K562 (cell line): ENCODE measurements around the gene SYNE1. TPM values are rescaled to one million over a fixed set of nuclear protein-coding genes. Genes with fewer than 3 reads are reported as not detected.

Experiments used
- ATAC-seq: fragments of 200-7000 bp; cut with Tn5 transposase; 3 replicates; pipeline ENCODE4 v1.9.1; 2020; ENCODE audit warnings: moderate library complexity
- BruUV-seq: library from RNA; stranded (reverse); fragments of 400-500 nt; replicated peaks from 2 replicates; lab custom pipeline; 2021; lab: Mats Ljungman, UMichigan
- CTCF ChIA-PET: fragments of 300-600 bp; formaldehyde crosslinking; extraction: SDS; loops from one replicate; lab custom pipeline; 2021; ENCODE audit warnings: low intra/inter-chr PET ratio; lab: Yijun Ruan, JAX
- POLR2A ChIA-PET: fragments of 300-600, 350-650 bp; sonication (Branson Sonifier 250); formaldehyde crosslinking; extraction: SDS; loops from one replicate; lab custom pipeline; 2021; ENCODE audit warnings: antibody characterized with exemption, inconsistent platforms; lab: Yijun Ruan, JAX
- DNase-seq, 4 experiments: peaks; one replicate each; pipeline versions ENCODE4 v3.0.0 to v3.0.0-alpha.2; 2011 to 2018; ENCODE audit warnings: low spot score in 3 of 4, mixed read lengths in 3 of 4; ENCODE audit errors: extremely low read depth in 1 of 4
- FAIRE-seq: peaks from 2 replicates; lab custom pipeline; 2011; peaks lifted over from hg19 to GRCh38; lab: Jason Lieb, UNC
- H2AFZ ChIP-seq: 2 replicates; pipeline ENCODE4 v1.6.0; 2011; ENCODE audit warnings: low read depth, low read length, control low read depth, inconsistent platforms
- H3K27ac ChIP-seq: fragments of 200-600 bp; 3 replicates; pipeline ENCODE4 v1.8.0; 2011; ENCODE audit warnings: low read depth, mild to moderate bottlenecking, control low read depth, inconsistent platforms, low read length, moderate library complexity, mixed read lengths; ENCODE audit errors: extremely low read depth
- H3K27me3 ChIP-seq, 2 experiments: fragments of 300-600 bp in 1 of 2; 2 replicates in 1 of 2; 3 replicates in 1 of 2; pipeline versions ENCODE4 v1.6.0 to v1.8.0; 2011; ENCODE audit warnings: inconsistent platforms in 2 of 2, low read length in 2 of 2, mild to moderate bottlenecking in 1 of 2, mixed read lengths in 1 of 2, moderate library complexity in 1 of 2; ENCODE audit not compliant: control insufficient read depth in 2 of 2, insufficient read depth in 2 of 2
- H3K36me3 ChIP-seq: fragments of 300-600 bp; 3 replicates; pipeline ENCODE4 v1.8.0; 2011; ENCODE audit warnings: mild to moderate bottlenecking, low read length, inconsistent platforms; ENCODE audit not compliant: control insufficient read depth, insufficient read depth
- H3K4me1 ChIP-seq, 2 experiments: fragments of 200-600 bp in 1 of 2; replicated peaks in 1 of 2; 2 replicates in 1 of 2; 3 replicates in 1 of 2; pipeline versions ENCODE4 v1.5.1 to v1.8.0; 2011; ENCODE audit warnings: inconsistent platforms in 2 of 2, low read length in 2 of 2, mild to moderate bottlenecking in 1 of 2, mixed read lengths in 1 of 2, moderate library complexity in 1 of 2; ENCODE audit not compliant: control insufficient read depth in 2 of 2, insufficient read depth in 2 of 2
- H3K4me2 ChIP-seq: 2 replicates; pipeline ENCODE4 v1.6.1; 2011; ENCODE audit warnings: low read length, control low read depth, inconsistent platforms, mixed read lengths; ENCODE audit not compliant: insufficient read depth
- H3K4me3 ChIP-seq: fragments of 200-600 bp; sonication (generic), shearing (Covaris generic); 2 replicates; pipeline ENCODE4 v1.5.1; 2016; ENCODE audit warnings: control low read depth, inconsistent platforms
- H3K79me2 ChIP-seq: fragments of 200-600 bp; 3 replicates; pipeline ENCODE4 v1.8.0; 2011; ENCODE audit warnings: low read length, inconsistent platforms; ENCODE audit not compliant: control insufficient read depth, insufficient read depth
- H3K9ac ChIP-seq, 2 experiments: 2 replicates each; pipeline versions ENCODE4 v1.6.0 to v1.6.1; 2011; ENCODE audit warnings: low read depth in 2 of 2, low read length in 2 of 2, control low read depth in 1 of 2, inconsistent platforms in 1 of 2, mild to moderate bottlenecking in 1 of 2, mixed read lengths in 1 of 2; ENCODE audit not compliant: insufficient read depth in 1 of 2
- H3K9me1 ChIP-seq: one replicate; pipeline ENCODE4 v1.6.0; 2011; ENCODE audit warnings: inconsistent platforms, mild to moderate bottlenecking, low read length, moderate library complexity; ENCODE audit not compliant: control insufficient read depth, insufficient read depth
- H3K9me3 ChIP-seq: replicated peaks from 2 replicates; pipeline ENCODE4 v1.5.1; 2011; ENCODE audit warnings: low read depth, low read length, inconsistent platforms; ENCODE audit not compliant: control insufficient read depth, insufficient read depth
- H4K20me1 ChIP-seq: replicated peaks from 2 replicates; pipeline ENCODE4 v1.6.1; 2011; ENCODE audit warnings: low read length, inconsistent platforms, mixed read lengths; ENCODE audit not compliant: control insufficient read depth, insufficient read depth
- CTCF ChIP-seq, 3 experiments: IDR thresholded peaks in 2 of 3; conservative IDR thresholded peaks in 1 of 3; 2 replicates each; pipeline ENCODE4 v1.5.1; 2011 to 2012; ENCODE audit warnings: low read length in 3 of 3, mild to moderate bottlenecking in 3 of 3, control low read depth in 2 of 3, improper control_type of control experiment in 1 of 3, inconsistent platforms in 1 of 3, low read depth in 1 of 3, mixed read lengths in 1 of 3, moderate library complexity in 1 of 3; ENCODE audit not compliant: insufficient read depth in 2 of 3
- SMARCC2 ChIP-seq: fragments of 450-650 bp; IDR thresholded peaks from 2 replicates; pipeline ENCODE4 v1.6.1; 2017; ENCODE audit warnings: antibody characterized with exemption, moderate library complexity, mild to moderate bottlenecking, low read depth
- TARDBP ChIP-seq: fragments of 450-650 bp; IDR thresholded peaks from 2 replicates; pipeline ENCODE4 v1.6.1; 2016
- ZNF511 ChIP-seq: sonication (generic); formaldehyde crosslinking; IDR thresholded peaks from 2 replicates; pipeline ENCODE4 v1.8.0; 2022; ENCODE audit warnings: mild to moderate bottlenecking, missing genetic modification reagents
- WGBS: fragments of 100-300 bp; shearing (Covaris generic); methylation state at CpG from one replicate; pipeline ENCODE4 v1.1.6; 2016; ENCODE audit warnings: low coverage, mixed read lengths; ENCODE audit not compliant: insufficient coverage; ENCODE audit errors: missing lambda C conversion rate; 5-methylcytosine and 5-hydroxymethylcytosine counted together
- in situ Hi-C: fragments of 300-500 bp; cut with MboI; formaldehyde crosslinking; loops from 4 replicates; pipeline ENCODE4 v1.15.0; 2018; ENCODE audit warnings: inconsistent platforms, mixed read lengths
- intact Hi-C: fragments of 100-400 bp; cut with micrococcal nuclease; formaldehyde crosslinking; loops from 2 replicates; pipeline ENCODE4 v1.14.2; 2022
- polyA plus RNA-seq, 8 experiments: library from polyadenylated mRNA; depleted of rRNA in 4 of 8; stranded (reverse) in 5 of 8; unstranded in 3 of 8; fragments of >200 nt; fragmentation: Nextera tagmentation in 2 of 8; fragmentation: Illumina TruSeq in 1 of 8; extraction: Ambion mirVana in 2 of 8; extraction: Trizol in 1 of 8; gene quantifications; 2 replicates each; pipeline versions ENCODE4 v1.2.1 to v1.2.3, GENCODE V29; 2011 to 2014; ENCODE audit warnings: inconsistent platforms in 1 of 8, missing spikeins in 1 of 8
- total RNA-seq, 7 experiments: library from RNA; depleted of rRNA in 6 of 7; stranded (reverse); fragments of >200 nt in 6 of 7; fragmentation: Illumina TruSeq in 2 of 7; extraction: Trizol in 2 of 7; gene quantifications; 2 replicates each; pipeline versions ENCODE4 v1.2.1 to v1.2.3, GENCODE V29; 2011 to 2021; ENCODE audit warnings: low replicate concordance in 1 of 7

SYNE1 gene
- total and polyA plus RNA-seq, 9 of the 15 experiments (the other 6 are each of a cell fraction or from before 2014, with no cell fraction given), result under 0.01 to 0.42 (median 0.08) TPM; not detected in 1

GRCh38 chr6:152166497-152166896 is 470.7 kb downstream of the SYNE1 start:
- CTCF ChIA-PET, result no interaction called here
- WGBS, result 0% methylated on average over 4 of the region's 4 CpGs

GRCh38 chr6:152164957-152165356 is 472.2 kb downstream of the SYNE1 start:
- 2% methylated on average over 5 of the region's 5 CpGs for WGBS
- intact Hi-C loops, result no loop called here
- Histone ChIP-seq H4K20me1 (no peaks in the 10 kb centered on the region), H3K4me2 (no peak overlapping the region), H3K79me2 (no peaks in the 10 kb centered on the region), H3K36me3 (no peaks in the 10 kb centered on the region), H3K9ac (no peak overlapping the region), H3K27me3 (no peaks in the 10 kb centered on the region), H3K27ac (no peak overlapping the region), H3K9me1 (no peaks in the 10 kb centered on the region), H2AFZ (no peak overlapping the region), H3K9me3 (no peaks in the 10 kb centered on the region), H3K4me3 (no peak overlapping the region), H3K4me1 (no peaks in the 10 kb centered on the region)
- FAIRE-seq, result no peak
- DNase-seq, result no peak
- CTCF ChIA-PET, result no interaction called here
- POLR2A ChIA-PET, result interaction anchor here (0.6 kb wide), 1 partner anchor 629 kb away, joined by 4 read pairs; no protein-coding TSS in a partner anchor
- in situ Hi-C loops, result no loop called here
- TF ChIP-seq ZNF511 (CRISPR knock-in tag) (no peak), CTCF (IDR thresholded peaks at IDR 0.05 in 2 of 3, conservative IDR thresholded peaks at IDR 0.05 in 1 of 3; ENCODE audit: insufficient read depth in 2 of 3, low read depth in 1 of 3, low read length in 3 of 3) (peak in 1 of 3 experiments; percentile 16; a peak in 1 of 6 replicates), SMARCC2 (no peak)
- ATAC-seq, result no peak
- no TSS peak for BruUV-seq

More at GRCh38 chr6:152166497-152166896, 470.7 kb downstream of the SYNE1 start:
- H3K4me2 ChIP-seq, result no peak overlapping the region
- no peak for TF ChIP-seq TARDBP
- H4K20me1 ChIP-seq, result no peaks in the 10 kb centered on the region
- POLR2A ChIA-PET, result interaction anchor here (0.6 kb wide), 1 partner anchor 942 kb away, joined by 3 read pairs; no protein-coding TSS in a partner anchor
- ATAC-seq (no peak), FAIRE-seq (no peak), DNase-seq (no peak)
- H3K36me3 ChIP-seq, result no peaks in the 10 kb centered on the region
- BruUV-seq, result no TSS peak
- intact Hi-C loops (no loop called here), in situ Hi-C loops (no loop called here)
- H3K9ac ChIP-seq, result no peak overlapping the region
- H3K27ac ChIP-seq, result no peak overlapping the region
- H3K4me3 ChIP-seq, result no peak overlapping the region
- H3K4me1 ChIP-seq, result no peaks in the 10 kb centered on the region
- H3K9me3 ChIP-seq, result no peaks in the 10 kb centered on the region
- H2AFZ ChIP-seq, result no peak overlapping the region
- H3K27me3 ChIP-seq, result no peaks in the 10 kb centered on the region
- no peaks in the 10 kb centered on the region for H3K79me2 ChIP-seq
- no peaks in the 10 kb centered on the region for H3K9me1 ChIP-seq
